Measurements from ENCODE around the gene RASAL2. TPM values are rescaled to one million over a fixed set of nuclear protein-coding genes. Genes with fewer than 3 reads are reported as not detected.

Gene RASAL2
- total RNA-seq, 3 donors from 2014 or later: 28.5 to 41.0 (median 40.5) TPM

GRCh38 chr1:178335426-178335825, 241.5 kb downstream of the RASAL2 start:
- intact Hi-C loops (cut with DNase I; ENCODE audit: low total_unique reads): no loop called here
- DNase-seq (ENCODE audit: low spot score in 2 of 2): no peak
- Histone ChIP-seq H3K4me1 (no peaks in the 10 kb centered on the region), H3K36me3 (no peaks in the 10 kb centered on the region), H3K9me3 (no peaks in the 10 kb centered on the region), H3K4me3 (no peak overlapping the region), H3K27ac (no peak overlapping the region), H3K27me3 (no peaks in the 10 kb centered on the region)
- TF ChIP-seq CTCF (IDR thresholded peaks at IDR 0.05) (no peak), POLR2AphosphoS5 (IDR thresholded peaks at IDR 0.05) (no peak), POLR2A (IDR thresholded peaks at IDR 0.05) (no peak)

- Histone ChIP-seq H3K4me1 (no peaks in the 10 kb centered on the region), H3K27ac (no peak overlapping the region), H3K36me3 (no peaks in the 10 kb centered on the region), H3K27me3 (no peaks in the 10 kb centered on the region), H3K9me3 (no peaks in the 10 kb centered on the region), H3K4me3 (no peak overlapping the region)
- TF ChIP-seq CTCF (IDR thresholded peaks at IDR 0.05): no peak
- TF ChIP-seq POLR2AphosphoS5 (IDR thresholded peaks at IDR 0.05): no peak
- TF ChIP-seq POLR2A (IDR thresholded peaks at IDR 0.05): no peak
- DNase-seq (ENCODE audit: low spot score in 2 of 2): no peak
- intact Hi-C loops (cut with DNase I; ENCODE audit: low total_unique reads): no loop called here
Observed at GRCh38 chr1:178337091-178337706, 243.3 kb downstream of the RASAL2 start.

- no peaks in the 10 kb centered on the region for H3K4me1 ChIP-seq
- no peaks in the 10 kb centered on the region for H3K9me3 ChIP-seq
- no peak for TF ChIP-seq CTCF (IDR thresholded peaks at IDR 0.05)
- TF ChIP-seq POLR2AphosphoS5 (IDR thresholded peaks at IDR 0.05): no peak
- TF ChIP-seq POLR2A (IDR thresholded peaks at IDR 0.05): no peak
- H3K36me3 ChIP-seq: no peaks in the 10 kb centered on the region
- no peak for DNase-seq (ENCODE audit: low spot score in 2 of 2)
- H3K4me3 ChIP-seq: no peak overlapping the region
- no peak overlapping the region for H3K27ac ChIP-seq
- no peaks in the 10 kb centered on the region for H3K27me3 ChIP-seq
- intact Hi-C loops (cut with DNase I; ENCODE audit: low total_unique reads): no loop called here
Observed at GRCh38 chr1:178339834-178340233, 245.9 kb downstream of the RASAL2 start.

- Histone ChIP-seq H3K27me3 (no peaks in the 10 kb centered on the region), H3K4me3 (peak overlapping the region in 2 of 3 donors; percentile 38 to 53), H3K9me3 (no peaks in the 10 kb centered on the region), H3K27ac (peak overlapping the region; percentile 67 to 77), H3K36me3 (no peaks in the 10 kb centered on the region), H3K4me1 (no peaks in the 10 kb centered on the region)
- TF ChIP-seq POLR2A (IDR thresholded peaks at IDR 0.05) (no peak), POLR2AphosphoS5 (IDR thresholded peaks at IDR 0.05) (peak in 1 of 3 donors; percentile 31)
- intact Hi-C loops (cut with DNase I; ENCODE audit: low total_unique reads): no loop called here
- peak; percentile 73 to 79 for DNase-seq (ENCODE audit: low spot score in 2 of 2)
Observed at GRCh38 chr1:178341261-178341956, 247.5 kb downstream of the RASAL2 start.

- Histone ChIP-seq H3K36me3 (no peaks in the 10 kb centered on the region), H3K27ac (peak overlapping the region; percentile 0 to 30), H3K4me1 (no peaks in the 10 kb centered on the region), H3K4me3 (no peak overlapping the region), H3K27me3 (no peaks in the 10 kb centered on the region), H3K9me3 (no peaks in the 10 kb centered on the region)
- no peak for DNase-seq (ENCODE audit: low spot score in 2 of 2)
- intact Hi-C loops (cut with DNase I; ENCODE audit: low total_unique reads): no loop called here
- TF ChIP-seq POLR2A (IDR thresholded peaks at IDR 0.05): no peak
- TF ChIP-seq CTCF (IDR thresholded peaks at IDR 0.05): no peak
- TF ChIP-seq POLR2AphosphoS5 (IDR thresholded peaks at IDR 0.05): no peak
Observed at GRCh38 chr1:178342745-178343144, 248.8 kb downstream of the RASAL2 start.
